ENCODE measurements around the gene SLC9A8.
A peak's percentile ranks its signal among the peaks of the same experiment; 100 is the strongest.

Gene SLC9A8

GRCh38 chr20:49810491-49811190 lies 2.0 kb upstream of the SLC9A8 start:
- no peak overlapping the region for H3K4me3 ChIP-seq (ENCODE audit: low read depth, low read length)
- no peak for DNase-seq (ENCODE audit: low read depth, low spot score)
- no peak for TF ChIP-seq CTCF (IDR thresholded peaks at IDR 0.05; ENCODE audit: insufficient read depth, low read length, missing control alignments)
- ChIA-PET POLR2A (no interaction called here), CTCF (interaction anchor here (2.9 to 7.1 kb wide), 2 partner anchors 13 to 200 kb away, joined by 11 to 51 read pairs; no protein-coding TSS in a partner anchor)

GRCh38 chr20:49811825-49812506 lies 662 bp upstream of the SLC9A8 start:
- TF ChIP-seq CTCF (IDR thresholded peaks at IDR 0.05; ENCODE audit: insufficient read depth, low read length, missing control alignments) = no peak
- CTCF ChIA-PET = interaction anchor here (1.5 to 7.1 kb wide), 3 partner anchors 11 to 202 kb away, joined by 3 to 51 read pairs (median 11); no protein-coding TSS in a partner anchor
- no peak for DNase-seq (ENCODE audit: low read depth, low spot score)
- peak overlapping the region; percentile 80 for H3K4me3 ChIP-seq (ENCODE audit: low read depth, low read length)
- POLR2A ChIA-PET = interaction anchor here (1.0 to 1.1 kb wide), 2 partner anchors 10 to 203 kb away, joined by 4 to 6 read pairs; no protein-coding TSS in a partner anchor

GRCh38 chr20:49813305-49813974 lies 812 bp downstream of the SLC9A8 start:
- no peak for TF ChIP-seq CTCF (IDR thresholded peaks at IDR 0.05; ENCODE audit: insufficient read depth, low read length, missing control alignments)
- POLR2A ChIA-PET = interaction anchor here (0.7 to 1.1 kb wide), 4 partner anchors 12 to 261 kb away, joined by 3 to 6 read pairs (median 4); no protein-coding TSS in a partner anchor
- H3K4me3 ChIP-seq (ENCODE audit: low read depth, low read length) = peak overlapping the region; percentile 80
- CTCF ChIA-PET = interaction anchor here (0.7 to 7.1 kb wide), 9 partner anchors 10 to 203 kb away, joined by 3 to 51 read pairs (median 4); no protein-coding TSS in a partner anchor
- no peak for DNase-seq (ENCODE audit: low read depth, low spot score)

GRCh38 chr20:49814057-49814694 lies 1.5 kb downstream of the SLC9A8 start:
- no peak for DNase-seq (ENCODE audit: low read depth, low spot score)
- TF ChIP-seq CTCF (IDR thresholded peaks at IDR 0.05; ENCODE audit: insufficient read depth, low read length, missing control alignments) = no peak
- POLR2A ChIA-PET = no interaction called here
- no peak overlapping the region for H3K4me3 ChIP-seq (ENCODE audit: low read depth, low read length)
- CTCF ChIA-PET = interaction anchor here (1.4 to 7.1 kb wide), 3 partner anchors 9 to 32 kb away, joined by 4 to 51 read pairs (median 7); no protein-coding TSS in a partner anchor

- ChIA-PET POLR2A (no interaction called here), CTCF (no interaction called here)
- TF ChIP-seq CTCF (IDR thresholded peaks at IDR 0.05; ENCODE audit: insufficient read depth, low read length, missing control alignments) = no peak
- DNase-seq (ENCODE audit: low read depth, low spot score) = no peak
- H3K4me3 ChIP-seq (ENCODE audit: low read depth, low read length) = no peak overlapping the region
Observed at GRCh38 chr20:49818816-49819215, 6.2 kb downstream of the SLC9A8 start.
